ENCODE measurements around the gene TIMP2.
"Not testable (repeated sequence)": the region's sequence is repeated elsewhere in the genome, so short reads cannot be mapped to it uniquely, and the experiment has no call there.

TIMP2 gene

DNA sequence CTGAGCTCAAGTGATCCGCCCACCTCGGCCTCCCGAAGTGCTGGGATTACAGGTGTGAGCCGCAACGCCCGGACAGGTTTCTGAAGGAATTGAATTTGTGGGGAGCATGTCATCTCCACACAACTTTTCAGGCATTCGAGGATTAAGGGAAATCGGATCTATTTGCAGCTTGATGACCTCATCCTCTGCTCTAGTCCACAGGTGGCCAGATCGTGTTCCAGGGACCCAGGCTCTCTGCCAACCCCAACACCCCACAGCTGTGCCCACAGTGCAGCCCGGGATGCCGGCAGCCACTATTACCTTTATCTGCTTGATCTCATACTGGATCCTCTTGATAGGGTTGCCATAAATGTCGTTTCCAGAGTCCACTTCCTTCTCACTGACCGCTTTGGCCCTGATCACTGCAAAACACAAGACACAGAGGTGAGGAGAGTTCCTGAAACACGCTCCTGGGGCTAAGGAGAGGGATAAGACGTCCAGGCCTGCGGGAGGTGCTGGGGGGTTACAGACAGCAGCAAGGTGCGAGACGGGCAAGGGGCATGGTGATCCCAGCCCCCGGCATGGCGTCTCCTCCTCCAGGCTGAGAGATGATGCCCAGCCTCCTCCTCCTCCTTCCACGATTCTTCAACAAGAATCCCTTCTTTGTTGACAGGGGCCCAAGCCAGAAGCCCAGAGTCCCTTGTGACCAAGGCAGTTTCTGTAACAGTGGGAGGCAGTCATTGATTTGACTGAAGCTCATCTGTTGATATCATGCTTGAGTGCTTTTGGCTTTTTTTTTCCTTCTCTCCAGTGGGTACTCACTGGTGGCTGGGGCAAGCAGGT, 51.5 kb downstream of the TIMP2 start:
- DNase-seq (ENCODE audit: low read depth in 3 of 3, low spot score in 1 of 3): no peak

DNA sequence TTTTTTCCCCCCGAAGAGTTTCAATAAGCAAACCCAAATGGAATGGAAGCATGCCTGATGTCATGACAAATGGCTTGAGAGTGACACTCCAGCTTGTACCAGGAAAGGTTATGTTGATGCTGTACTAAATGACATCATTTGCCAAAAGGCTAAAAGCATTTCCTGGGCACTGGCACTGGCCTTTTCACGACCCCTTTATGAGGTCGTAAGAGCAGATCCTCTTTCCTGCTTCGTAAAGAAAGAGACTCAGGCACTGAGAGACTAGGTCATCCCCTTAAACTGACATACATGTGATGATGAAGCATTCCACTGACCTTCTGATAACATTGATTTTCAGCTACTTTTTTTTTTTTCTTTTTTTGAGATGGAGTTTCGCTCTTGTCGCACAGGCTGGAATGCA, 52.7 kb downstream of the TIMP2 start:
- DNase-seq (ENCODE audit: low read depth in 3 of 3, low spot score in 1 of 3): no peak

DNA sequence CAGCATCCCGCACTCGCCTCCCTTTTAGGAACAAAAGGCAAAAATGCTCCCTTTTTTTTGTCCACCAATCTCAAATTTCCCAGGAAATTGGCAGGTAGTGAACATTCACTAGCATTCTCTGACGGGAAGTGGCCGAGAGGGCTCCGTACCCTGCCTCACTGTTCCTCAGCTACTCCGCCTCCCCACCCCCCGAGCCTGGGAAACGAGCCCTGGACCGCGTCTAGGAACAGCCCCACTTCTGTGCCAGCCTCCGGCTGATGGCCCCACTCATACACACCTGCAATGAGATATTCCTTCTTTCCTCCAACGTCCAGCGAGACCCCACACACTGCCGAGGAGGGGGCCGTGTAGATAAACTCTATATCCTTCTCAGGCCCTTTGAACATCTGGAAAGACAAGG, 54.6 kb downstream of the TIMP2 start:
- DNase-seq (ENCODE audit: low read depth in 3 of 3, low spot score in 1 of 3): no peak

GRCh38 chr17:78868391-78868790, 56.8 kb downstream of the TIMP2 start:
- no peak for DNase-seq (ENCODE audit: low read depth in 3 of 3, low spot score in 1 of 3)

- not testable (repeated sequence) for DNase-seq (ENCODE audit: low read depth in 3 of 3, low spot score in 1 of 3)
These were observed 58.1 kb downstream of the TIMP2 start for GRCh38 chr17:78867046-78867445.

GRCh38 chr17:78865682-78866390, 59.4 kb downstream of the TIMP2 start:
- DNase-seq (ENCODE audit: low read depth in 3 of 3, low spot score in 1 of 3): peak; percentile 24 to 49 (median 32)

DNA sequence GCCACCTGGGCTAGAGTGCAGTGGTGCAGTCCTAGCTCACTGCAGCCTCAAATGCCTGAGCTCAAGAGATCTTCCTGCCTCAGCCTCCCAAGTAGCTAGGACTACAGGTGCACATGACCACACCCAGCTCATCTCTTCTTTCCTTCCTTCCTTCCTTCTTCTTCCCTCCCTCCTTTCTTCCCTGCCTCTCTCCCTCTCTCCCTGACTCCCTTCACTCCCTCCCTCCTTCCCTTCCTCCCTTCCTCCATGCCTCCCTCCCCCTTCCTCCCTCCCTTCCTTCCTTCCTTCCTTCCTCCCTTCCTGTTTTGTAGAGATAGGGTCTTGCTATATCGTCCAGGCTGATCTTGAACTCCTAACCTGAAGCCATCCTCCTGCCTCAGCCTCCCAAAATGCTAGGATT, 61.1 kb downstream of the TIMP2 start:
- no peak for DNase-seq (ENCODE audit: low read depth in 3 of 3, low spot score in 1 of 3)

DNA sequence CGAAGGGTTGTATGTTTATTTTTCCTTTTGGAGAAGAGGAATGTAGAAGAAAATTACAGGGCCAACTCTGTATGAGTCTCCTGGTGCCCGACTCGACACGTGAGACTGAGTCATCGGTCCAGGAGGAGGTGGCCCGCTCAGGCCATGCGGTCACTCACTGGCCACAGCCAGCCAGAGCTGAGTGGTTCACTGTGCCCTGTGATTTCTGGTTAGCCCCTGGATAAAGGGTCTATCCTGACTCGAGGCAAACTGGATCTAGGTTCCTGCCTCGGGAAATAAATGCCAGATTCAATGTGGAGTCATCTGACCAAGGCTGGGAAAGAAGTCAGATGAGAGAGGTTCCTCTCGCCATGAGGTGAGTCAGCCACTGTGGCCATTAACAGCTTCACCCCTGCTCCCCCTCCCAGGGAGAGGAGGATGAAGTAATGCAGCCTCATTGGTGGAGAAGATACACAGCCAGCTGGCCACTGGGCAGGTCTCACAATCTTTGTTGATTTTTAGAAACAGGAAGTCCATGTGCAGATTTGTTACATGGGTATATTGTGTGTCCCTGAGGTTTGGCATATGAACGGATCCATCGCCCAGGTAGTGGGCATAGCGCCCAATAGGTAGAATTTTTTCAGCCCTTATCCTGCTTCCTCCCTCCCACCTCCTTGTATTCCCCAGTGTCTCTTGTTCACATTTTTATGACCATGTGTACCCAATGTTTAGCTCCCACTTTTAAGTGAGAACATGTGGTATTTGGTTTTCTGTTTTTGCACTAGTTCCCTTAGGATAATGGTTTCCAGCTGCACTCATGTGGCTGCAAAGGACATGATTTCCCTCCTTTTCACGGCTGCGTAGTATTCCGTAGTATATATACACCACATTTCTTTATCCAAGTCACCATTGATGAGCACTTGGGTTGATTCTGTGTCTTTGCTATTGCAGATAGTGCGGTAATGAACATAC, 62.8 kb downstream of the TIMP2 start:
- DNase-seq (ENCODE audit: low read depth in 3 of 3, low spot score in 1 of 3): no peak

- DNase-seq (ENCODE audit: low read depth in 3 of 3, low spot score in 1 of 3): no peak
These were observed 64.0 kb downstream of the TIMP2 start for GRCh38 chr17:78861229-78861628.

DNA sequence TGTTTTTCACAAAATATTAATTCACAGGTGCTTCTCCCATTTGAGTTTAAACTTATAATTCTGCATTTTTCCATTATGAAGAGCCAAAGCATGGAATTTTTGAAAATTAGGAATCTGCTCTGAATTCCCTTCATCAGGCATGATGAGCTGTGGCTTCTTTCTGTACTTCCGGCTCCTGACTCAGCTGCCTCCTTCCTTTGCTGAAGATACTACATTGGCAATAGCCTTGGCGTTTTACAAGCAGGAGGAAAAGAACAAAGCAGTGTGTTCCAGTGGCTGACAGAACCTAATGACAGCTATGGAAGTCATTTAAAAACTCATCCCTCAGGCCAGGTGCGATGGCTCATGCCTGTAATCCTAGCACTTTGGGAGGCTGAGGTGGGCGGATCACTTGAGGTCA, 66.1 kb downstream of the TIMP2 start:
- DNase-seq (ENCODE audit: low read depth in 3 of 3, low spot score in 1 of 3): no peak

DNA sequence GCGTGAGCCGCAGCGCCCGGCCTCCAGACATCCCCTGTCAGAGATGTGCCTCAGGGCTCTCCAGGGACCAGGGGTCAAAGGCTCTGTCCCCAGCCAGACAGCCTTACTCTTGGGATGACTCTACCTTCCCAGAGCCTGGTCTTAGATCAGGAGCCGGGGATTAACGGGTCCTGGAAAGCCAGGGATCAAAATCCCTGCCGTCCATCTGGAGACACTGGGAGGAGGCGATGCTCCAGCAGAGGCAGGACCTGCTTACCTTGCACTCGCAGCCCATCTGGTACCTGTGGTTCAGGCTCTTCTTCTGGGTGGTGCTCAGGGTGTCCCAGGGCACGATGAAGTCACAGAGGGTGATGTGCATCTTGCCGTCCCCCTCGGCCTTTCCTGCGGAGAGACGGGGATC, 67.9 kb downstream of the TIMP2 start:
- no peak for DNase-seq (ENCODE audit: low read depth in 3 of 3, low spot score in 1 of 3)

- DNase-seq (ENCODE audit: low read depth in 3 of 3, low spot score in 1 of 3): no peak
These were observed 69.5 kb downstream of the TIMP2 start for GRCh38 chr17:78855561-78856165.

DNA sequence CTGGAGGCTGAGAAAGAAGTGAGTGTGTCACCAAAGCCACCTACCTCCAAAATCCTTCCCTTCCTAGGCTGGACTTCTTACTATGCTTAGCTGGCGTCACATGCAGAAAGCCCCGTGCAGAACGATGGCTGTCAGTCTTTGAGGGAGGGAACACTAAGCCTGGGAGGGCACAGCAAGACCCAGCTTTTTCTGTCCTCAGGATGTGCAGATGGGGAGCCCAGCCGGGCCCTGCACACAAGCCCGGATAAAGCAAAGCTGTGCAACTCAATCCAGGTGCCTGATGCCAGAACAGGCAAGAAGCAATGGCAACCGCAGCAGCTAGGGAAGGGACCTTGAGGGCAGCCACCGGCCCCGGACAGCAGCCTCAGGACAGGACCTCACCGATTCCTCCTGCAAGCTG, 70.7 kb downstream of the TIMP2 start:
- no peak for DNase-seq (ENCODE audit: low read depth in 3 of 3, low spot score in 1 of 3)

DNA sequence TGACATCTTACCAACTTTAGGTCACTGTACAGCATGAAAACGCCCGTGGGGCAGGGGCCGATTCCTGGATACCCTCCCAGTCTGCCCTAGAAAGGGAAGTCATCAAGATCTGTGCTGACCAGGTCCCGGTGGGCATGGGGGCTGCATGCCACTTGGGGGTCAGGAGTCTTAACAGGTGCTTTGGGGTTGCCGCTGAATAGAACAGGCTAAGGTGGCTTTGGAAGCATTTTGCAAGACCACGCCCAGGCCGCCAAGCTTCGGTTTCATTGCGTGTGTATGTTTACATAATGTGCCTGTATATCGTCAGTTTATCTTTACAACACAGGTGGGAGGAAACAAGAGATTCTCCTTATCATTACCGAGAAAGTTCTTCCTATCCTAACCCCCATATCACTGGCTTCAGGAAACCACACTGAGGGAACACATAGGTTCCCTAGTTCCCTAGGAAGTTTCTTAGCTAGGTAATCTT, 71.2 kb downstream of the TIMP2 start:
- DNase-seq (ENCODE audit: low read depth in 3 of 3, low spot score in 1 of 3): no peak

DNA sequence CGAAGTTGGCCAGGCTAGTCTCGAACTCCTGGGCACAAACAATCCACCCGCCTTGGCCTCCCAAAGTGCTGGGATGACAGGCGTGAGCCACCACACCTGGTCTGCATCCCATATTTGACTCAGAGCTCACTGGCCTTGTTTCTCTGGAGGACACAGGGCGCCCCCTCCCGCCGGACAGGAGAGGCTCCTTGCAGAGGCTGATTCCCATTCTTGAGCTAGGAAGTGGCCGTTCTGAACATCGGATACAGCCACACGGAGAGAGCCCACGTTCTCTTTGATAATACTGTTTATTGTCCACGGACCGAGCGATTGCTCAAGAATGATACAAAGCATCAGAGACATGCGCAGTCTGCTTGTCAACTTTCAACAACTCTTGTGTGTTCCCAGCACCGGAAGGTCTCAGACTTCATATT, 72.5 kb downstream of the TIMP2 start:
- DNase-seq (ENCODE audit: low read depth in 3 of 3, low spot score in 1 of 3): no peak

- no peak for DNase-seq (ENCODE audit: low read depth in 3 of 3, low spot score in 1 of 3)
These were observed 76.2 kb downstream of the TIMP2 start for GRCh38 chr17:78849026-78849425.

DNA sequence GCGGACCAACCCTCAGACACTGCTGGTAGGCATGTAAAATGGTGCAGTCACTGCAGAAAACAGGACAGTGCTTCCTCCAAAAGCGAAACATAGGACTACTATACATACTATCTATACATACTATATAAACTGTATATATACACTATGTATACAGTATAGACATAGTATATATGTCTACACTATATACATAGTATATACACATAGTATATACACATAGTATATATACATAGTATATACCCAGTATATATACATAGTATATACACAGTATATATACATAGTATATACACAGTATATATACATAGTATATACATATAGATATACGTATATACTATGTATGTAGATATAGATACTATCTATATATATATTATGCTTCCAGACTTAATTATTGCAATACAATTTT, 78.1 kb downstream of the TIMP2 start:
- no peak for DNase-seq (ENCODE audit: low read depth in 3 of 3, low spot score in 1 of 3)

- DNase-seq (ENCODE audit: low read depth in 3 of 3, low spot score in 1 of 3): no peak
These were observed 80.7 kb downstream of the TIMP2 start for GRCh38 chr17:78844301-78845005.

GRCh38 chr17:78842881-78843565, 82.2 kb downstream of the TIMP2 start:
- DNase-seq (ENCODE audit: low read depth in 3 of 3, low spot score in 1 of 3): peak in 2 of 3 donors; percentile 30 to 31

Data from stimulated activated CD4-positive, alpha-beta T cell treated with anti-CD3 and anti-CD28 coated beads, TNF-alpha, amount 100 ng/mL, for 1 hour (primary cell).